ENCODE data around the gene ZBTB42. TPM values are rescaled to one million over a fixed set of nuclear protein-coding genes. Genes with fewer than 3 reads are reported as not detected.

ZBTB42 gene
- total RNA-seq, 1 experiment from 2014 or later = 6.4 TPM

DNA sequence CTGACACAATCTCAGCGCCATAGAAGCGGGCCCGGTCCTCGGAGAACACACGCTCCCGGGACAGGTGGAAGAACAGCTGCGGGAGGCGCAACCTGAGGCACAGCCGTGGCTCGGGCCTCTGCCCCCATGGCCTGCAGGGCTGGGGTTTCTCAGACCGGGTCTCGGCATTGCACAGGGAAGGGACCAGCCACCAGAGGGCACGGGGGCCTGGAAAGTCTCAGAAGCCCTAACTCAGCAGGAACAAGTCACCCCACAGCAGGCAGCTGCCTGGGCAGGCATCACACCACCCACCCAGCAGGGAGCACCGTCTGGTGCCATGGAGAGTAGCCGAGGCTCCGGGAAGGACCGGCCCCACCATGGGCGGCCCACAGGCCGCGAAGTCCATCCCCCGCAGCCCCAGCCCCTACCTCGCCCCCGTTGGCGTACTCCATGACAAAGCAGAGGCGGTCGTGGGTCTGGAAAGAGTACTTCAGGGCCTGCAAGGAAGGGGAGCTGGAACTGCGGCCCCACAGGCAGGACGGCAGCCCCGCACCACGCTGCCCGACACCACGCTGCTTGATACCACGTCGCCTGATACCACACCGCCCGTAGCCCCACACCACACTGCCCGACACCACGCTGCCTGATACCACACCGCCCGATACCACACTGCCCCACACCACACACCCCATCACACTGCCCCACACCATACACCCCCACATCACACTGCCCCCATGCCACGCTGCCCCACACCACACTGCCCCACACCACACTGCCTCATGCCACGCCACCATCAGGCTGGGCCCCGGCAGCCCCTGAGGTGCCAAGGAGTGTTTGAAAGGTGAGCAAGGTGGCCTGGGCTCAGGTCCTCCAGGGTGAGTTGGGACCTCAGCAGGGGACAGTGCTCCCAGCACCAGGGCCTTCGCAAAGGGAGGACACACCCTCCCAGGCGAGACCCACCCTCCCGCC lies 27.1 kb upstream of the ZBTB42 start:
- Mint-ChIP-seq H3K27me3 (ENCODE audit: low read depth) (no peaks in the 10 kb centered on the region), H3K36me3 (peaks cover 33% of the 10 kb centered on the region), H3K4me1 (peaks cover 14% of the 10 kb centered on the region), H3K9me3 (peaks cover 6% of the 10 kb centered on the region), H3K4me3 (no peak overlapping the region), H3K27ac (no peak overlapping the region)
- DNase-seq (ENCODE audit: low spot score) = no peak
- ChIA-PET CTCF (interaction anchor here (1.2 kb wide), 1 partner anchor 47 kb away, joined by 3 read pairs; no protein-coding TSS in a partner anchor), POLR2A (no interaction called here)
- ATAC-seq = no peak
- TF ChIP-seq, protein P1, sequence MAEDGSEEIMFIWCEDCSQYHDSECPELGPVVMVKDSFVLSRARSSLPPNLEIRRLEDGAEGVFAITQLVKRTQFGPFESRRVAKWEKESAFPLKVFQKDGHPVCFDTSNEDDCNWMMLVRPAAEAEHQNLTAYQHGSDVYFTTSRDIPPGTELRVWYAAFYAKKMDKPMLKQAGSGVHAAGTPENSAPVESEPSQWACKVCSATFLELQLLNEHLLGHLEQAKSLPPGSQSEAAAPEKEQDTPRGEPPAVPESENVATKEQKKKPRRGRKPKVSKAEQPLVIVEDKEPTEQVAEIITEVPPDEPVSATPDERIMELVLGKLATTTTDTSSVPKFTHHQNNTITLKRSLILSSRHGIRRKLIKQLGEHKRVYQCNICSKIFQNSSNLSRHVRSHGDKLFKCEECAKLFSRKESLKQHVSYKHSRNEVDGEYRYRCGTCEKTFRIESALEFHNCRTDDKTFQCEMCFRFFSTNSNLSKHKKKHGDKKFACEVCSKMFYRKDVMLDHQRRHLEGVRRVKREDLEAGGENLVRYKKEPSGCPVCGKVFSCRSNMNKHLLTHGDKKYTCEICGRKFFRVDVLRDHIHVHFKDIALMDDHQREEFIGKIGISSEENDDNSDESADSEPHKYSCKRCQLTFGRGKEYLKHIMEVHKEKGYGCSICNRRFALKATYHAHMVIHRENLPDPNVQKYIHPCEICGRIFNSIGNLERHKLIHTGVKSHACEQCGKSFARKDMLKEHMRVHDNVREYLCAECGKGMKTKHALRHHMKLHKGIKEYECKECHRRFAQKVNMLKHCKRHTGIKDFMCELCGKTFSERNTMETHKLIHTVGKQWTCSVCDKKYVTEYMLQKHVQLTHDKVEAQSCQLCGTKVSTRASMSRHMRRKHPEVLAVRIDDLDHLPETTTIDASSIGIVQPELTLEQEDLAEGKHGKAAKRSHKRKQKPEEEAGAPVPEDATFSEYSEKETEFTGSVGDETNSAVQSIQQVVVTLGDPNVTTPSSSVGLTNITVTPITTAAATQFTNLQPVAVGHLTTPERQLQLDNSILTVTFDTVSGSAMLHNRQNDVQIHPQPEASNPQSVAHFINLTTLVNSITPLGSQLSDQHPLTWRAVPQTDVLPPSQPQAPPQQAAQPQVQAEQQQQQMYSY (CRISPR knock-in tag; IDR thresholded peaks at IDR 0.05) = 0 out of 2 replicates have a peak, but pooled peaks have one; percentile 2
- TF ChIP-seq, protein P2, sequence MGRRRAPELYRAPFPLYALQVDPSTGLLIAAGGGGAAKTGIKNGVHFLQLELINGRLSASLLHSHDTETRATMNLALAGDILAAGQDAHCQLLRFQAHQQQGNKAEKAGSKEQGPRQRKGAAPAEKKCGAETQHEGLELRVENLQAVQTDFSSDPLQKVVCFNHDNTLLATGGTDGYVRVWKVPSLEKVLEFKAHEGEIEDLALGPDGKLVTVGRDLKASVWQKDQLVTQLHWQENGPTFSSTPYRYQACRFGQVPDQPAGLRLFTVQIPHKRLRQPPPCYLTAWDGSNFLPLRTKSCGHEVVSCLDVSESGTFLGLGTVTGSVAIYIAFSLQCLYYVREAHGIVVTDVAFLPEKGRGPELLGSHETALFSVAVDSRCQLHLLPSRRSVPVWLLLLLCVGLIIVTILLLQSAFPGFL (CRISPR knock-in tag; IDR thresholded peaks at IDR 0.05; ENCODE audit: borderline replicate concordance) = no peak

DNA sequence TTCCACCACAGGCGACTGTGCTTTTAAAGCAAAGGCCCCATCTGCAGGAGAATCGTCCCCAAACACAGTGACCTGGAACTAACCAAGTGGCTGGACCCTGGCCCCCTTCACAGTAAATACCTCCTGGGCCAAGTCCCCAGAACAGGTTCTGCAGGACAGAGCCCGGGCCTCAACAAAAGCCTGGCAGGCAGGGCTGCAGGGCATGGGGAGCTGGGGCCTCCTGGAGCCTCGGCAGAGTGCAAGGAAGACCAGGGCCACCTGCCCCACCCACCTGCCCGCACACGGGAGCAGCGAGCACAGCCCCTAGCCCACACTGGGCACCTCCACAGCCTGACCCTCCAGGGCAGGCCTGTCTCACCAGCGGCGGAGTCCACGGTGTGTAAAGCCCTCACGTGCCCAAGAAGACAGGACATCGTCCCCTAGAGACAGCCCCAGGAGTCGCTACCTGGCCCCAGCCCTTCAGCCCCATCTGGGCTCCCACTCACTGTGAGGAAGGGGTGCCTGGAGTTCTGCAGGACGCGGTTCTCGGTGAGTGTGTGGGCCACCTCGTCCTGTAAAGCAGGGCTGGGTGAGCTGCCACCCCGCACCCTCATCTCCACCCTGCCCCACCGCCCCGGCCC lies 26.3 kb upstream of the ZBTB42 start:
- DNase-seq (ENCODE audit: low spot score) (no peak), ATAC-seq (no peak)
- TF ChIP-seq RELA (CRISPR knock-in tag; IDR thresholded peaks at IDR 0.05; ENCODE audit: borderline replicate concordance) = no peak
- TF ChIP-seq, protein P1 (CRISPR knock-in tag; IDR thresholded peaks at IDR 0.05) = 0 out of 2 replicates have a peak, but pooled peaks have one; percentile 2
- H3K36me3 Mint-ChIP-seq = peaks cover 33% of the 10 kb centered on the region
- ChIA-PET CTCF (no interaction called here), POLR2A (no interaction called here)
- H3K4me3 Mint-ChIP-seq = no peak overlapping the region
- no peaks in the 10 kb centered on the region for H3K27me3 Mint-ChIP-seq (ENCODE audit: low read depth)
- H3K27ac Mint-ChIP-seq = no peak overlapping the region
- H3K4me1 Mint-ChIP-seq = peaks cover 7% of the 10 kb centered on the region
- peaks cover 6% of the 10 kb centered on the region for H3K9me3 Mint-ChIP-seq

- H3K36me3 Mint-ChIP-seq = peaks cover 29% of the 10 kb centered on the region
- peaks cover 6% of the 10 kb centered on the region for H3K9me3 Mint-ChIP-seq
- H3K4me3 Mint-ChIP-seq = no peak overlapping the region
- DNase-seq (ENCODE audit: low spot score) (no peak), ATAC-seq (no peak)
- no peak overlapping the region for H3K27ac Mint-ChIP-seq
- TF ChIP-seq ZNF671 (CRISPR knock-in tag; IDR thresholded peaks at IDR 0.05) = no peak
- no peak for TF ChIP-seq MYBL2 (CRISPR knock-in tag; IDR thresholded peaks at IDR 0.05)
- no peak for TF ChIP-seq CREB1 (CRISPR knock-in tag; IDR thresholded peaks at IDR 0.05)
- no peaks in the 10 kb centered on the region for H3K27me3 Mint-ChIP-seq (ENCODE audit: low read depth)
- CTCF ChIA-PET = no interaction called here
- peaks cover 2% of the 10 kb centered on the region; the same call in 1 of the 2 replicates for H3K4me1 Mint-ChIP-seq
- POLR2A ChIA-PET = no interaction called here
Observed at GRCh38 chr14:104775073-104775489, 25.8 kb upstream of the ZBTB42 start.

DNA sequence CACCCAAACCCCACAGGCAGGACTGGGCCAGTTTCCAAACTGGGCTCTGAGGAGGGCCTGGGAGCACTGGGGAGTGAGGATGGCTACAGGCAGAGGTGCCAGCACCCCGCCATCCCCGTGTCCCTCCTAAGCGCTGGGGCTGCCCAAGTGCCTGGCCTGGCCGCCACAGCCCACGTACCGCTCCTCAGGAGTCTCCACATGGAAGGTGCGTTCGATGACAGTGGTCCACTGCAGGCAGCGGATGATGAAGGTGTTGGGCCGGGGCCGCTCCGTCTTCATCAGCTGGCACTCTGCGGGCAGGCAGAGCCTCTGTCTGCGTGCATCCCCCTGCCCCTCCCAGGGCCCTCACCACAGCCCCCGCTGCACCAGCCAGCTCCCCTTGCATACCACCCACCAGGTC lies 24.4 kb upstream of the ZBTB42 start:
- H3K4me1 Mint-ChIP-seq = no peaks in the 10 kb centered on the region
- no peak for DNase-seq (ENCODE audit: low spot score)
- no peaks in the 10 kb centered on the region for H3K9me3 Mint-ChIP-seq
- no peak overlapping the region for H3K27ac Mint-ChIP-seq
- H3K4me3 Mint-ChIP-seq = no peak overlapping the region
- POLR2A ChIA-PET = no interaction called here
- CTCF ChIA-PET = interaction anchor here (6.1 kb wide), 1 partner anchor 8 kb away, joined by 55 read pairs; no protein-coding TSS in a partner anchor
- no peaks in the 10 kb centered on the region for H3K27me3 Mint-ChIP-seq (ENCODE audit: low read depth)
- H3K36me3 Mint-ChIP-seq = peaks cover 18% of the 10 kb centered on the region
- ATAC-seq = no peak
- TF ChIP-seq ATF3 (CRISPR knock-in tag; conservative IDR thresholded peaks at IDR 0.05) = no peak
- TF ChIP-seq ZNF138 (CRISPR knock-in tag; conservative IDR thresholded peaks at IDR 0.05) = no peak
- no peak for TF ChIP-seq ZNF423 (CRISPR knock-in tag; IDR thresholded peaks at IDR 0.05)
- TF ChIP-seq CREM (CRISPR knock-in tag; IDR thresholded peaks at IDR 0.05) = no peak
- TF ChIP-seq SMAD3 (CRISPR knock-in tag; IDR thresholded peaks at IDR 0.05; ENCODE audit: borderline replicate concordance) = no peak
- no peak for TF ChIP-seq NFYB (CRISPR knock-in tag; conservative IDR thresholded peaks at IDR 0.05; ENCODE audit: low read depth)
- no peak for TF ChIP-seq MXD4 (CRISPR knock-in tag; IDR thresholded peaks at IDR 0.05; ENCODE audit: borderline replicate concordance)
- no peak for TF ChIP-seq GRHL2 (CRISPR knock-in tag; IDR thresholded peaks at IDR 0.05; ENCODE audit: insufficient replicate concordance, severe bottlenecking)

Measured in WTC11 (cell line).